Measurements from ENCODE around the gene ULK4. TPM values are rescaled to one million over a fixed set of nuclear protein-coding genes. Genes with fewer than 3 reads are reported as not detected.

ULK4 gene
- total RNA-seq, 1 experiment from 2014 or later: 4.2 TPM

GRCh38 chr3:41434781-41435180 lies 527.1 kb downstream of the ULK4 start:
- BruUV-seq (replicated peaks): no TSS peak
- H3K4me1 ChIP-seq: no peaks in the 10 kb centered on the region
- CTCF ChIA-PET: no interaction called here
- no peak for DNase-seq
- no peaks in the 10 kb centered on the region for H3K36me3 Mint-ChIP-seq (ENCODE audit: insufficient read depth, unreplicated experiment)
- H3K4me1 Mint-ChIP-seq (ENCODE audit: low read depth, unreplicated experiment): no peaks in the 10 kb centered on the region
- no peak overlapping the region for H3K4me3 Mint-ChIP-seq (ENCODE audit: unreplicated experiment)
- no peak for TF ChIP-seq CTCF (IDR thresholded peaks at IDR 0.05; ENCODE audit: insufficient read depth in 1 of 2, low read depth in 1 of 2, low read length in 1 of 2, severe bottlenecking in 1 of 2, unreplicated experiment in 1 of 2)
- no peaks in the 10 kb centered on the region for H3K9me3 Mint-ChIP-seq (ENCODE audit: unreplicated experiment)
- H3K27ac Mint-ChIP-seq (ENCODE audit: unreplicated experiment): no peak overlapping the region
- no peaks in the 10 kb centered on the region for H3K27me3 Mint-ChIP-seq (ENCODE audit: insufficient read depth, unreplicated experiment)
- POLR2A ChIA-PET: no interaction called here
- H3K27me3 ChIP-seq (replicated peaks; ENCODE audit: control insufficient read depth, insufficient read depth, low read length): no peaks in the 10 kb centered on the region
- no peak overlapping the region for H3K4me3 ChIP-seq (ENCODE audit: low read depth, low read length)
- intact Hi-C loops (cut with micrococcal nuclease; ENCODE audit: unreplicated experiment): no loop called here
- H3K9me3 ChIP-seq: no peaks in the 10 kb centered on the region
- H3K36me3 ChIP-seq (ENCODE audit: control insufficient read depth, insufficient read depth, low read length): no peaks in the 10 kb centered on the region

- ChIA-PET POLR2A (no interaction called here), CTCF (no interaction called here)
- Histone ChIP-seq H3K4me1 (no peaks in the 10 kb centered on the region), H3K4me3 (ENCODE audit: low read depth, low read length) (no peak overlapping the region), H3K36me3 (ENCODE audit: control insufficient read depth, insufficient read depth, low read length) (no peaks in the 10 kb centered on the region), H3K27me3 (replicated peaks; ENCODE audit: control insufficient read depth, insufficient read depth, low read length) (no peaks in the 10 kb centered on the region), H3K9me3 (no peaks in the 10 kb centered on the region)
- intact Hi-C loops (cut with micrococcal nuclease; ENCODE audit: unreplicated experiment): no loop called here
- H3K9me3 Mint-ChIP-seq (ENCODE audit: unreplicated experiment): no peaks in the 10 kb centered on the region
- no peaks in the 10 kb centered on the region for H3K27me3 Mint-ChIP-seq (ENCODE audit: insufficient read depth, unreplicated experiment)
- TF ChIP-seq CTCF (IDR thresholded peaks at IDR 0.05; ENCODE audit: insufficient read depth in 1 of 2, low read depth in 1 of 2, low read length in 1 of 2, severe bottlenecking in 1 of 2, unreplicated experiment in 1 of 2): no peak
- no peak for DNase-seq
- no peak overlapping the region for H3K27ac Mint-ChIP-seq (ENCODE audit: unreplicated experiment)
- H3K36me3 Mint-ChIP-seq (ENCODE audit: insufficient read depth, unreplicated experiment): no peaks in the 10 kb centered on the region
- no peak overlapping the region for H3K4me3 Mint-ChIP-seq (ENCODE audit: unreplicated experiment)
- H3K4me1 Mint-ChIP-seq (ENCODE audit: low read depth, unreplicated experiment): no peaks in the 10 kb centered on the region
- BruUV-seq (replicated peaks): no TSS peak
These were observed 530.5 kb downstream of the ULK4 start for GRCh38 chr3:41431386-41431785.

GRCh38 chr3:41430886-41431285 lies 531.0 kb downstream of the ULK4 start:
- no peaks in the 10 kb centered on the region for H3K4me1 Mint-ChIP-seq (ENCODE audit: low read depth, unreplicated experiment)
- Histone ChIP-seq H3K9me3 (no peaks in the 10 kb centered on the region), H3K4me1 (no peaks in the 10 kb centered on the region), H3K27me3 (replicated peaks; ENCODE audit: control insufficient read depth, insufficient read depth, low read length) (no peaks in the 10 kb centered on the region), H3K36me3 (ENCODE audit: control insufficient read depth, insufficient read depth, low read length) (no peaks in the 10 kb centered on the region), H3K4me3 (ENCODE audit: low read depth, low read length) (no peak overlapping the region)
- no peak for TF ChIP-seq CTCF (IDR thresholded peaks at IDR 0.05; ENCODE audit: insufficient read depth in 1 of 2, low read depth in 1 of 2, low read length in 1 of 2, severe bottlenecking in 1 of 2, unreplicated experiment in 1 of 2)
- ChIA-PET CTCF (no interaction called here), POLR2A (no interaction called here)
- DNase-seq: no peak
- no TSS peak for BruUV-seq (replicated peaks)
- H3K27ac Mint-ChIP-seq (ENCODE audit: unreplicated experiment): no peak overlapping the region
- H3K27me3 Mint-ChIP-seq (ENCODE audit: insufficient read depth, unreplicated experiment): no peaks in the 10 kb centered on the region
- H3K36me3 Mint-ChIP-seq (ENCODE audit: insufficient read depth, unreplicated experiment): no peaks in the 10 kb centered on the region
- no peaks in the 10 kb centered on the region for H3K9me3 Mint-ChIP-seq (ENCODE audit: unreplicated experiment)
- no peak overlapping the region for H3K4me3 Mint-ChIP-seq (ENCODE audit: unreplicated experiment)
- intact Hi-C loops (cut with micrococcal nuclease; ENCODE audit: unreplicated experiment): no loop called here
